ENCODE results near the gene FLCN. TPM values are rescaled to one million over a fixed set of nuclear protein-coding genes. Genes with fewer than 3 reads are reported as not detected.
"Not testable (repeated sequence)": the region's sequence is repeated elsewhere in the genome, so short reads cannot be mapped to it uniquely, and the experiment has no call there.

Gene FLCN
- total RNA-seq, 1 donor from 2014 or later, result 106 TPM

- Histone ChIP-seq H3K27me3 (no peaks in the 10 kb centered on the region), H3K27ac (peak overlapping the region; percentile 33), H3K4me1 (peaks cover 18% of the 10 kb centered on the region), H3K4me3 (no peak overlapping the region), H3K9me3 (no peaks in the 10 kb centered on the region), H3K36me3 (peaks cover 58% of the 10 kb centered on the region)
- no peak for TF ChIP-seq CTCF (IDR thresholded peaks at IDR 0.05)
- no peak for DNase-seq
- ATAC-seq, result peak; percentile 24
- intact Hi-C loops (cut with DNase I), result no loop called here
These were observed 50.1 kb downstream of the FLCN start for GRCh38 chr17:17186551-17187505.

- no peak overlapping the region for H3K27ac ChIP-seq
- peaks cover 65% of the 10 kb centered on the region for H3K36me3 ChIP-seq
- H3K27me3 ChIP-seq, result no peaks in the 10 kb centered on the region
- H3K4me1 ChIP-seq, result peaks cover 18% of the 10 kb centered on the region
- TF ChIP-seq CTCF (IDR thresholded peaks at IDR 0.05), result no peak
- H3K4me3 ChIP-seq, result no peak overlapping the region
- intact Hi-C loops (cut with DNase I), result no loop called here
- ATAC-seq, result peak; percentile 65
- DNase-seq, result no peak
- H3K9me3 ChIP-seq, result no peaks in the 10 kb centered on the region
These were observed 50.9 kb downstream of the FLCN start for GRCh38 chr17:17186051-17186450.

- H3K27me3 ChIP-seq; H3K4me3 ChIP-seq; intact Hi-C loops (cut with DNase I); ATAC-seq; DNase-seq; H3K9me3 ChIP-seq: not testable (repeated sequence)
- peaks cover 18% of the 10 kb centered on the region for H3K4me1 ChIP-seq
- peak overlapping the region; percentile 36 for H3K27ac ChIP-seq
- peaks cover 66% of the 10 kb centered on the region for H3K36me3 ChIP-seq
These were observed 51.8 kb downstream of the FLCN start for GRCh38 chr17:17184985-17185757.

DNA sequence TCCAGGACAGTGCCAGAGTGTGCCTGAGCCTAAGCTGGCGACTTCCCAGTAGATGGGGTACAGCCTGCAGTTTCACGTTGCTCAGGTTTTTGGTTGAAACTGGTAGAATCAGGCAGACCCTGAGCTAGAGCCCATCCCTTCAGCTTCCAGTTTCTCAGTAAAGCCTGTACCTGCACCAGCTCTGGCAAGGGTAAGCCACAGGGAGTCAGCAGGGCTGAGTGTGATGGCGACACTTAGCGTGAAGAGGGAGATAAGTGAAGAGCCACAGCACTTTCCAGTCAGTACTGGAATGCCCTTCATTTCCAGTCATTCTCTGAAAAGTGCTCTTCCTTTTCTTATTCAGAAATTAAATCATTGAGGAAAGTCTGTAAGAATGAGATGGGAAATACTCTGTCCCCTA lies 53.2 kb downstream of the FLCN start:
- ATAC-seq, result peak; percentile 55
- H3K4me1 ChIP-seq, result peaks cover 18% of the 10 kb centered on the region
- no peak overlapping the region for H3K27ac ChIP-seq

DNA sequence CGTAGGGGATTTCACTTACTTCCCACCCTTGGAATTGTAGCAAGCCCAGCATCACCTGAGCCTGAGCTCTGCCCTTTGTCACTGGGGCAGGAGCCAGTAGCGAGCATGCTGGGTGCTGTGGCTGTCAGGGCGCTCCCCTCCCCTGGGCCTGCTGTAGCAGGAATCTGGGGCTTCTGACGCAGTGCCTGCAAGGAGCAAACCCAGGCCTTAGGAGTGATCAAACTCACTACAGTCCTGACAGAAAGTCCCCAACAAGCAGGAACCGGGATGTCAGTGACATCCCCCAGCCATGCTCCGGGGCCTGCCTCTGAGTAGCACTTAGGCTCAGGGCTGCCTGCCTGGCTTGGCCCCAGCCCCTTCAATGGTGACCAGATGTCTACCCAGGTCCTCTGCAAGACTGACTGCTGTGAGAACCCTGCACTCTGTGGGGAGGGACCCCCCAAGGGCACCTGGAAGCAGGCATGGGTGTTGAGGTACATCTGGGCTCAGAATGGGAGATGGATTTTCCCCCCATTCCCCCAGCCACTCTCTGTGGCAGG lies 54.3 kb downstream of the FLCN start:
- H3K27ac ChIP-seq, result no peak overlapping the region
- intact Hi-C loops (cut with DNase I), result no loop called here
- no peak for DNase-seq
- ATAC-seq, result no peak
- no peak overlapping the region for H3K4me3 ChIP-seq
- no peak for TF ChIP-seq CTCF (IDR thresholded peaks at IDR 0.05)
- peaks cover 73% of the 10 kb centered on the region for H3K36me3 ChIP-seq
- no peaks in the 10 kb centered on the region for H3K9me3 ChIP-seq
- H3K27me3 ChIP-seq, result no peaks in the 10 kb centered on the region
- H3K4me1 ChIP-seq, result peaks cover 18% of the 10 kb centered on the region

More for the DNA sequence above, 53.2 kb downstream of the FLCN start:
- TF ChIP-seq CTCF (IDR thresholded peaks at IDR 0.05), result no peak
- Histone ChIP-seq H3K9me3 (no peaks in the 10 kb centered on the region), H3K36me3 (peaks cover 73% of the 10 kb centered on the region), H3K27me3 (no peaks in the 10 kb centered on the region), H3K4me3 (no peak overlapping the region)
- no peak for DNase-seq
- intact Hi-C loops (cut with DNase I), result no loop called here
